ENCODE data around the gene ABLIM3. TPM values are rescaled to one million over a fixed set of nuclear protein-coding genes. Genes with fewer than 3 reads are reported as not detected.

Gene ABLIM3
- 10 to 100 TPM in 1 of 4 donors, 1 to 10 TPM in 3; 1.6 to 26.4 (median 5.7) TPM for total RNA-seq

GRCh38 chr5:149141224-149141956, at the start of gene ABLIM3:
Gene ABLIM3 (plus strand): TSS chr5:149141493. CDS start chr5:149142096, 603 bp downstream.
- H3K9me3 ChIP-seq: peaks cover 0 to 5% (median 0%) of the 10 kb centered on the region in 4 donors
- TF ChIP-seq, protein P1, sequence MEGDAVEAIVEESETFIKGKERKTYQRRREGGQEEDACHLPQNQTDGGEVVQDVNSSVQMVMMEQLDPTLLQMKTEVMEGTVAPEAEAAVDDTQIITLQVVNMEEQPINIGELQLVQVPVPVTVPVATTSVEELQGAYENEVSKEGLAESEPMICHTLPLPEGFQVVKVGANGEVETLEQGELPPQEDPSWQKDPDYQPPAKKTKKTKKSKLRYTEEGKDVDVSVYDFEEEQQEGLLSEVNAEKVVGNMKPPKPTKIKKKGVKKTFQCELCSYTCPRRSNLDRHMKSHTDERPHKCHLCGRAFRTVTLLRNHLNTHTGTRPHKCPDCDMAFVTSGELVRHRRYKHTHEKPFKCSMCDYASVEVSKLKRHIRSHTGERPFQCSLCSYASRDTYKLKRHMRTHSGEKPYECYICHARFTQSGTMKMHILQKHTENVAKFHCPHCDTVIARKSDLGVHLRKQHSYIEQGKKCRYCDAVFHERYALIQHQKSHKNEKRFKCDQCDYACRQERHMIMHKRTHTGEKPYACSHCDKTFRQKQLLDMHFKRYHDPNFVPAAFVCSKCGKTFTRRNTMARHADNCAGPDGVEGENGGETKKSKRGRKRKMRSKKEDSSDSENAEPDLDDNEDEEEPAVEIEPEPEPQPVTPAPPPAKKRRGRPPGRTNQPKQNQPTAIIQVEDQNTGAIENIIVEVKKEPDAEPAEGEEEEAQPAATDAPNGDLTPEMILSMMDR (IDR thresholded peaks at IDR 0.05): peak; percentile 64 to 91 (median 86)
- TF ChIP-seq POLR2A (IDR thresholded peaks at IDR 0.05): no peak
- H3K4me1 ChIP-seq: peaks cover 0 to 5% (median 0%) of the 10 kb centered on the region in 4 donors
- H3K4me3 ChIP-seq: peak within 1 kb of the TSS; percentile 49 to 71 (median 56)
- H3K27me3 ChIP-seq: no peaks in the 10 kb centered on the region
- DNase-seq: peak; percentile 25 to 79 (median 76)
- H3K27ac ChIP-seq: peak within 1 kb of the TSS; percentile 59 to 71 (median 67)
- no peaks in the 10 kb centered on the region for H3K36me3 ChIP-seq

- Histone ChIP-seq H3K27me3 (no peaks in the 10 kb centered on the region), H3K4me3 (no peak overlapping the region), H3K4me1 (no peaks in the 10 kb centered on the region), H3K36me3 (no peaks in the 10 kb centered on the region), H3K27ac (no peak overlapping the region), H3K9me3 (no peaks in the 10 kb centered on the region)
- no peak for DNase-seq
- no peak for TF ChIP-seq POLR2A (IDR thresholded peaks at IDR 0.05)
- TF ChIP-seq, protein P1 (IDR thresholded peaks at IDR 0.05): no peak
Observed at GRCh38 chr5:149093625-149094024, 47.7 kb upstream of the ABLIM3 start.

- no peak for DNase-seq
- H3K27me3 ChIP-seq: no peaks in the 10 kb centered on the region
- H3K36me3 ChIP-seq: no peaks in the 10 kb centered on the region
- no peaks in the 10 kb centered on the region for H3K4me1 ChIP-seq
- TF ChIP-seq POLR2A (IDR thresholded peaks at IDR 0.05): no peak
- TF ChIP-seq, protein P1 (IDR thresholded peaks at IDR 0.05): no peak
- H3K27ac ChIP-seq: no peak overlapping the region
- no peak overlapping the region for H3K4me3 ChIP-seq
- H3K9me3 ChIP-seq: no peaks in the 10 kb centered on the region
Observed at GRCh38 chr5:149094996-149095395, 46.3 kb upstream of the ABLIM3 start.

GRCh38 chr5:149099920-149100319, 41.4 kb upstream of the ABLIM3 start:
- H3K4me1 ChIP-seq: no peaks in the 10 kb centered on the region
- H3K4me3 ChIP-seq: no peak overlapping the region
- no peaks in the 10 kb centered on the region for H3K9me3 ChIP-seq
- H3K36me3 ChIP-seq: no peaks in the 10 kb centered on the region
- H3K27ac ChIP-seq: no peak overlapping the region
- DNase-seq: no peak
- no peaks in the 10 kb centered on the region for H3K27me3 ChIP-seq
- TF ChIP-seq, protein P1 (IDR thresholded peaks at IDR 0.05): no peak
- TF ChIP-seq POLR2A (IDR thresholded peaks at IDR 0.05): no peak

DNA sequence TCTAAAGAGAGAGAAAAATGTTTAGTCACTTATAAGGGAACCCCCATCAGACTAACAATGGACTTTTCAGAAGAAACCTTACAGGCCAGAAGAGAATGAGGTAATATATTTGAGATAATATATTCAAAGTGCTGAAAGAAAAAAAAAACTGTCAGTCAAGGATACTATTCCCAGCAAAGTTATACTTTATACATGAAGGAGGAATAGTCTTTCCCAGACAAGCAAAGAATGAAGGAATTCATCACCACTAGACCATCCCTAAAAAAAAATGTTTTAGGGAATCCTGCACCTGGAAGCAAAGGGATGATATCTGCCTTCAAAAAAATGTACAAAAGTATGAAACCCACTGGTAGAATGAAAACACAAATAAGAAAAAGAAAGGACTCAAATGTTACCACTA, 41.0 kb upstream of the ABLIM3 start:
- no peak for TF ChIP-seq POLR2A (IDR thresholded peaks at IDR 0.05)
- Histone ChIP-seq H3K9me3 (no peaks in the 10 kb centered on the region), H3K27ac (no peak overlapping the region)

GRCh38 chr5:149108651-149109280, 32.5 kb upstream of the ABLIM3 start:
- TF ChIP-seq POLR2A (IDR thresholded peaks at IDR 0.05): no peak
- Histone ChIP-seq H3K36me3 (no peaks in the 10 kb centered on the region), H3K27me3 (no peaks in the 10 kb centered on the region), H3K27ac (no peak overlapping the region), H3K4me1 (no peaks in the 10 kb centered on the region), H3K9me3 (no peaks in the 10 kb centered on the region), H3K4me3 (no peak overlapping the region)
- DNase-seq: no peak

More for the DNA sequence above, 41.0 kb upstream of the ABLIM3 start:
- H3K4me3 ChIP-seq: no peak overlapping the region
- no peaks in the 10 kb centered on the region for H3K4me1 ChIP-seq
- H3K36me3 ChIP-seq: no peaks in the 10 kb centered on the region
- no peak for DNase-seq
- no peaks in the 10 kb centered on the region for H3K27me3 ChIP-seq

Data from Peyer's patch (tissue), 4 donors.